Activated naive CD4-positive, alpha-beta T cell treated with anti-CD3 and anti-CD28 coated beads, Interleukin-2, amount 50 U/mL, for 16 hours (primary cell): ENCODE data around the gene TMCO4.

Experiments
- DNase-seq: peaks from one replicate; pipeline ENCODE4 v3.0.0-alpha.2; 2020

Gene TMCO4

GRCh38 chr1:19744335-19744743, 55.4 kb downstream of the TMCO4 start:
- no peak for DNase-seq

- DNase-seq = no peak
Observed at GRCh38 chr1:19743793-19744192, 55.9 kb downstream of the TMCO4 start.

DNA sequence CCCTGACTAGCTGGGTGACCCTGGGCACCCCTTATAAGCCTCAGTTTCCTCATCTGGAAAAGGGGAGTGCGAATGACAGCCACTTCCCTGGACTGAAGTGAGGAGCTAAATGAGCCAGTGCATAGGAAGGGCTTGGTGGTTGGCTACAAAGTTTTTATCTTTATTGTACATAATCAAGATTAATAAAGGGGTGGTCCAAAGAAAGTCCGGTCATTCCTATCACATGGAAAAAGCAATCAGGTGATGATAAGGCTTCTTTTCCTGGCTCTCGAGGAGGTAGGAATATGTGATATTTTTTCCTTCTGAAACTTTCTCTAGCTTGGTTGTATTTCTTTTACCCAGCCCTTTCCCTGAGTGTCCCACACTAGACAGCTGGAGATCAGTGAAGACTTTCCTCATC, 56.5 kb downstream of the TMCO4 start:
- no peak for DNase-seq

DNA sequence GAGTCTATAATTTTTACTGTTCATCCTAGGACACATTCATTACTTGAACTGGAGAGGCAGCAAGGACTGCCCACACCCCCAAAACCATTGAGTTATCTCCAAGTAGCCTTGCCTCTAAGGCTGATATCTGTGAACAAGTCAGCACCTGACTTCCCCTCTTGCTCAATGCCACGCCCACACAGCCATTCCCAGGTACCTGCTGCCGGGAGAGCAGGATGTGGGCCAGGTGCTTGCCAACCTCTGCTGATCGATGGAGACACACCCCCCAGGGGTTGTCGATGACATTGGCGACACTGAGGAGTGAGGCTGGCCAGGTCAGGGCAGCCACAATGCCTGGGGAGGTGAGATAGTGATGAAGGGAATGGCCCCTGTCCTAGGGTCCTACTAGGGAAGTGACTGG, 60.1 kb downstream of the TMCO4 start:
- DNase-seq = no peak

DNA sequence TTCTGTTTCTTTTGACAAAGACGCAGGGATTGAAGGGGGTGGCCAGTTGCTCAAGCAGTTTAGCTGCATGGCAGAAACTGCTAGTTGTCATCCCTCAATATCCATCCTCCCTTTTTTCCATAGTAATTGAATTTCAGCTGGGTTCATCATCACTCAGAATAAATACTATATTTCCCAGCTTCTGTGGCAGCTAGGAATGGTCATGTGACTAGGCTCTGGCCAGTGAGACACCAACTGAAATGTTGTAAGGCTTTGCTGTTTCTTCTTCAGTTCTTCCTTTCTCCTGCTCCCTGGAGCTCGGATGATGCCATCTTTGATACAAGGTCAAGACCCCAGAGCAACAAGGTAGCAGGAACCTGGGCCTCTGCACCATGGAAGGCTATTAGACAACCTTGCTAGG, 61.0 kb downstream of the TMCO4 start:
- DNase-seq = no peak

- no peak for DNase-seq
Observed at GRCh38 chr1:19738076-19738475, 61.6 kb downstream of the TMCO4 start.

DNA sequence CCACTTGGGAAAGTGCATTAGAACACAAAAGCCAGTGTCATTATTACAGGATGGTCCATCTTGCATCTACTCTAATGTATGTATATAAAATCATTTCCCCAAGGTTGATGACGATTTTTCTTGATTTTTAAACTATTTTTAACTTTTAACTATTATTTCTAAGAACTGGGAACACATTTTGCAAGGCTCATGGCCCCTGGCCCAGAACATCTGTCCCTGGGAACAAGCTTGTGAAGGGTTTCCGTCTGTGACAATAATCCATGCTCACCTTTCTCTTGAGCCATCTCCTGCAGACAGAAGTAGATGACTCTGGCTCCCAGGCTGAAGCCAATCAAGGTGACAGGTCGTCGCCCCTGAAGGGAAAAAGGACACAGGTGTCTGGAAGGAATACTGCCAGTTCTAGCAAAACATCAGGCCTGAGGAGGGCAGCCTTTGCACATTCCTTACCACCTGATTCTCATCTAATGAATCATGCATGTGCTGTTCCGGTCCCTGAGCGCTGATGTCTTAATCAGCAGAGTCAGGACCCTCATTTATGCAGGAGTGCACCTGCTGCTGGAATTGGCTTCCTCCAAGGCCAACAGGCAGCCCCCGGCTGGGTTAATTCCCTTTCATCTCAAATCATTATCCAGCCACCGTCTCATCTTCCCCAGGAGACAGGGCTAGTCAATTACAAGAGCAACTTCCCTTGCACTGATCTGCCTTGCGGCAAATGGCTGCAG, 62.5 kb downstream of the TMCO4 start:
- no peak for DNase-seq

DNA sequence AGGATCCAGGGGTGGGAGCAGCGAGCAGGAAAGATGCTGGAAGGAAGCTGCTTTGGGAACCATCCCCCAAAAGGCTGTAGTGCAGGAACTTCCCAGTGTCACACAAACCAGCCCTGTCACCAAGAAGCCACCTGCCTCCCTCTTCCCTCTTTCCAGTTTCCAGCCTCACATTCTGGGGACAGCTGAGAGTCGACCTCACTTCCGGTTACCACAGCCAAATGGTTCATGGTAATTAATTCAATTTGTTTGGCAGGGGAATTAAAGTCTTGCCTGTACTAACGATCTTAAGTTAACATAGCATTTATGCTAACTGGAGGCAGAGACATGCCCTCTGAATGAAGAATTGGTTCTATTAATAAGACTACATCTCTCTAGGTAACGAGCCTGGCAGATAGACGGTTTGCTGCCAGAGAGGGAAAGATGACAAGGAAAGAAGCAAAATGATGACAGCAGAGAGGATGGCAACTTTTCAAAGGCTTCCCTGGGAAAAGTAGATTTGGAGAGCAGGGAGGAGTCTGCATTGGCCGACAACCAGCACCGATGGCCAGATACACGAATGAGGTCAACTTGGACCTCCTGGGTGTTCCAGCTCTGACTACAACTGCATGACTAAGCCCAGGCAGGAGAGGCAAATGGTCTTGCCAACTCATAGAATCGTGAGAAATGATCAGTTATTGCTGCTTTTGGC, 64.1 kb downstream of the TMCO4 start:
- DNase-seq = no peak

DNA sequence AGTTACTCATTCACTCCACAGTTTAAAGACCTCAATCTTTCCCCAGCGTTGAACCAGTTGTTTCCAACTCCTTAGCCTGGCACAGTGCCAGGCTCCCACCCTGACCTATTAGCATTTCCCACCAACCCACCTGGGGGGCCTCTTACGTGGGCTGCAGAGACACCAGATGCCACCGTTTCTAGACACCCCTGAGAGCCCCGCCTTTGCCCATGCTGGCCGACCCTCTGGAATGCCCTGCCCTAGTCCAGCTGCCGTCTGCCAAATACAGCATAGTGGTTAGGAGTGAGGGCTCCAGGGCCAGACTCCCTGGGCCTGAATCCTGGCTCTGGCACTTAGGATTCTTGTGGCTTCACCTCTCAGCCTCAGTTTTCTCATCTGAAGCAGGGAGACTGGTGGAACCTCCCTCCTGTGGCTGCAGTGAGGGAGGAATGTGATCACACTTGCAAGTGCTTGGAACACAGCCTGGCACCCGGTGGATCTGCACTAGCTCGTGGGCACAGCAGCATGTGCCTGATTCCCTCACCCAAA, 65.2 kb downstream of the TMCO4 start:
- DNase-seq = no peak

GRCh38 chr1:19734056-19734455, 65.7 kb downstream of the TMCO4 start:
- DNase-seq = no peak

DNA sequence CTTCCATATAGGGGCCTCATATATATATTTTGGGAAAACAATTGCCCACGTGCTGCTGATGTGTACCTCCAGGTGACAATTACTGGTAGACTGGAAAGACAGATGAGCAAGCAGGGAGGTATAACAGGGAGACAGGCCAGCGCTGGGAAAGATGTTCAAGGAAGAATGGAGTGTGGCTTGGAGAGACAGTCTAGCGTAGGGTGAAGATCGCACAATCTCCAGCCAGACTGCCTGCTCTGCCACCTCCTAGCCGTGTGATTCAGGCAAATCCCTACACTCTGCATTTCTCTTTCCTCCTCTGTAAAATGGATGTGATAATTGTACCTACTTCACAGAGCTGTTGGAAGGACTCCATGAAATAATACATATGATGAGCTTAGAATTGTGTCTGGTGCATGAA, 66.1 kb downstream of the TMCO4 start:
- no peak for DNase-seq

DNA sequence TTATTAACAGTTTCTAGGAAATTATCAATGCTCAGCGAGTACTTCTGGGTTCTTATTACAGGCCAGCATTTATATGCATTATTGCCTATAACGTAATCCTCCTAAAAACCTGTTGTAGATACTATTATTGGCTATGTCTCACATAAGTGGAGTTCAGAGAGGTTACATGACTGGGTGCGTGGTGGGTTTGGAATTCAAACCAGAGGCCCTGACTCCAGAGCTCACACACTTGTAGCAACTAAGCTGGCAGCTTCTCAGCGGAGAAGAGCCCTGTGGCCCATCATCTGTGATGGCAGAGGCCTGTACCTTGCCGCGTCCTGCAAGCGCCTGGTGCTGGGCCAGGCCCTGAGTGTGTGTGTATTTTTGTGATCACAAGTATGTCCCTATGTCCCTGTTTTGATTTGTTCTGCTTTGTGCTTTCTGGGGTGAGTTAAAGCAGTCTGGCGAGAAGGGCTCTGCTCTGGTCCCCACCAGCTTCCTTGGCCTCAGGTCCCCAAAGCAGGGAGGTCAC, 68.3 kb downstream of the TMCO4 start:
- no peak for DNase-seq

- DNase-seq = no peak
Observed at GRCh38 chr1:19730793-19731192, 68.9 kb downstream of the TMCO4 start.

GRCh38 chr1:19730232-19730631, 69.5 kb downstream of the TMCO4 start:
- no peak for DNase-seq

- no peak for DNase-seq
Observed at GRCh38 chr1:19728413-19729145, 71.1 kb downstream of the TMCO4 start.

GRCh38 chr1:19725606-19726005, 74.1 kb downstream of the TMCO4 start:
- no peak for DNase-seq

GRCh38 chr1:19723874-19724273, 75.8 kb downstream of the TMCO4 start:
- no peak for DNase-seq

DNA sequence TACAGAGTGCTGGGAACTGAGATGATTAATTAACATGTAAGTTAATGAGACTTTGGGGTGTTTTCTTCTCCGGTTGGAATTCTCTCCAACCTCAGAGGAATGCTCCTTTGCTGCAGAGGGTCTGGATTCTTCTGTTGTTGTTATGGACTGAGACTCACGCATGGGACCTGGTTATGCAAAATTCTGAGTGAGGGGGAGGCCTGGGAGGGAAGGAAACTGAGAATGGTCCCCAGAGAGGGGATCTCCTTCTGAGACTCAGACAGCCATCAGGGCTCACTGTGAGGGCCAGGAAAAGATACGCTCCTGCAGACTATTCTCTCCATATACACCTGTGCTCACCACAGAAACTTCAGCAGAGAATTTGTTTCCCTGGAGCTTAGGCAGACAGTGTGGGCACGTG, 78.7 kb downstream of the TMCO4 start:
- no peak for DNase-seq

DNA sequence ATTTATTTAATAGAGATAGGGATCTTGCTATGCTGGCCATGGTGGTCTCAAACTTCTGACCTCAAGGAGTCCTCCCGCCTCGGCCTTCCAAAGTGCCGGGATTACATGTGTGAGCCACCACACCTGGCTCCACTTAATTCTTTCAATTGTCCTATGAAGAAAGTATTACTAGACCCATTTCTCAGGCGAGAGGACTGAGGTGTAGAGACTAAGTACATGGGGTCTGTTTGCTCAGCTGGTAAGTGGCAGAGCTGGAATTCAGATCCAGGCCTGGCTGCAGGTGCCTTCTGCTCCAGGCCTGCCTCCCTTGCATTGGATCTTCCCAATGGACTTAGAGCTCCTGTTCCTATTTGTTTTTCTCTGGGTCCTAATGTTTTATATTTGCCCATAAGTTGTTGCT, 79.5 kb downstream of the TMCO4 start:
- DNase-seq = no peak

GRCh38 chr1:19717467-19717866, 82.2 kb downstream of the TMCO4 start:
- DNase-seq = no peak

GRCh38 chr1:19715334-19716203, 84.1 kb downstream of the TMCO4 start:
- peak; percentile 86 for DNase-seq

DNA sequence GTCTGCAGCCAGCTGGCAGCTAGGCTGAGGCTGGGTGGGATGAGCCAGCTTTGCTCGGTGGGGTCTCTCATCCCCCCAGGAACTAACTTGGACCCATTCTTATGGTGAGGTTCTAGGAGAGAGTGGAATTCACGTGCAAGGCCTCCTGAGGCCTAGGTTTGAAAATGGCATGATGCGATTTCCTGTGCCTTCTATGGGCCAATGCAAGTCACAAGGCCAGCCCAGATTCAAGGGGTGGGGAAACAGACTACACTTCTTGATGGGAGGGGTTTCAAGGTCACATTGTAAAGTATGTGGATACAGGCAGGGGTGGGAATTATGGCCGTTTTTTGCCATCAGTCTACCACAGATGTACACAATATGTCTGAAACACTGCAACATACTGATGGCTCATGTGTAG, 86.8 kb downstream of the TMCO4 start:
- no peak for DNase-seq
